PC-3 (cell line): ENCODE data around the gene FEM1C. TPM values are rescaled to one million over a fixed set of nuclear protein-coding genes. Genes with fewer than 3 reads are reported as not detected.

Source experiments
- ATAC-seq: fragments of 200-7000 bp; cut with Tn5 transposase; 2 replicates; pipeline ENCODE4 v1.9.1; 2020; ENCODE audit warnings: mild to moderate bottlenecking, moderate library complexity
- Bru-seq: library from RNA; stranded (reverse); fragments of 400-500 nt; gene quantifications from one replicate; lab custom pipeline; 2021; lab: Mats Ljungman, UMichigan
- BruChase-seq, 2 experiments: library from RNA; stranded (reverse); fragments of 400-500 nt; gene quantifications; one replicate each; lab custom pipeline; 2021; lab: Mats Ljungman, UMichigan
- BruUV-seq: library from RNA; stranded (reverse); fragments of 400-500 nt; replicated peaks from 2 replicates; lab custom pipeline; 2021; lab: Mats Ljungman, UMichigan
- CTCF ChIA-PET: fragments of 300-600 bp; sonication (Branson Sonifier 250); formaldehyde crosslinking; loops from one replicate; lab custom pipeline; 2022; ENCODE audit warnings: antibody characterized with exemption; lab: Charles Lee
- POLR2A ChIA-PET: fragments of 300-600 bp; sonication (Branson Sonifier 250); formaldehyde crosslinking; loops from one replicate; lab custom pipeline; 2022; ENCODE audit warnings: antibody characterized with exemption; ENCODE audit not compliant: unreplicated experiment; lab: Charles Lee
- DNase-seq: peaks from one replicate; pipeline ENCODE4 v3.0.0-alpha.2; 2015
- H2AFZ ChIP-seq: fragments of 300-600 bp; sonication (generic); 2 replicates; pipeline ENCODE4 v1.6.0; 2016; ENCODE audit warnings: antibody characterized with exemption, low read length
- H3F3A ChIP-seq: fragments of 300-600 bp; sonication (generic); one replicate; pipeline ENCODE4 v1.6.0; 2017; ENCODE audit warnings: antibody characterized with exemption, low read length, control low read depth, mild to moderate bottlenecking; ENCODE audit not compliant: unreplicated experiment
- H3K27ac ChIP-seq: fragments of 300-600 bp; sonication (generic); 2 replicates; pipeline ENCODE4 v1.5.1; 2016; ENCODE audit warnings: mild to moderate bottlenecking, low read length
- H3K27me3 ChIP-seq: fragments of 300-600 bp; sonication (generic); 2 replicates; pipeline ENCODE4 v1.6.1; 2016; ENCODE audit warnings: low read length, mixed read lengths
- H3K36me3 ChIP-seq: fragments of 300-600 bp; sonication (generic); 2 replicates; pipeline ENCODE4 v1.6.1; 2016; ENCODE audit warnings: low read depth, mixed run types, low read length, mixed read lengths
- H3K4me1 ChIP-seq: fragments of 300-600 bp; sonication (generic); 2 replicates; pipeline ENCODE4 v1.5.1; 2016; ENCODE audit warnings: low read length; ENCODE audit not compliant: insufficient read depth
- H3K4me2 ChIP-seq: fragments of 300-600 bp; sonication (generic); 2 replicates; pipeline ENCODE4 v1.6.0; 2016; ENCODE audit warnings: low read length
- H3K4me3 ChIP-seq: fragments of 300-600 bp; sonication (generic); 2 replicates; pipeline ENCODE4 v1.5.1; 2016; ENCODE audit warnings: mild to moderate bottlenecking, low read length, mixed read lengths
- H3K79me2 ChIP-seq: fragments of 300-600 bp; sonication (generic); 2 replicates; pipeline ENCODE4 v1.6.1; 2017; ENCODE audit warnings: low read length, mixed read lengths
- H3K9ac ChIP-seq: fragments of 300-600 bp; sonication (generic); 2 replicates; pipeline ENCODE4 v1.6.0; 2016; ENCODE audit warnings: mild to moderate bottlenecking, low read length
- H3K9me2 ChIP-seq: fragments of 300-600 bp; sonication (generic); replicated peaks from 2 replicates; pipeline ENCODE4 v1.6.1; 2016; ENCODE audit warnings: mixed run types, low read length, mixed read lengths
- H3K9me3 ChIP-seq: fragments of 300-600 bp; sonication (generic); 2 replicates; pipeline ENCODE4 v1.6.1; 2016; ENCODE audit warnings: low read length, mixed read lengths
- H4K20me1 ChIP-seq: fragments of 300-600 bp; sonication (generic); 2 replicates; pipeline ENCODE4 v1.6.1; 2016; ENCODE audit warnings: low read length, mixed read lengths
- EZH2 ChIP-seq: fragments of 300-600 bp; sonication (generic); IDR thresholded peaks from one replicate; pipeline ENCODE4 v1.6.1; 2017; ENCODE audit warnings: antibody characterized with exemption, mild to moderate bottlenecking, low read length; ENCODE audit not compliant: unreplicated experiment
- EZH2phosphoT487 ChIP-seq: fragments of 300-600 bp; sonication (generic); IDR thresholded peaks from 2 replicates; pipeline ENCODE4 v1.6.1; 2018; ENCODE audit warnings: mild to moderate bottlenecking, antibody characterized with exemption, low read length, borderline replicate concordance
- intact Hi-C: fragments of 100-400 bp; cut with micrococcal nuclease; formaldehyde crosslinking; loops from 2 replicates; pipeline ENCODE4 v1.9.0; 2023
- long read RNA-seq: library from polyadenylated mRNA; unstranded; transcript quantifications from one replicate; pipeline ENCODE4 v2.0.0, GENCODE V29; 2021; ENCODE audit not compliant: unreplicated experiment
- total RNA-seq: library from RNA; depleted of rRNA; stranded (reverse); fragments of >200 nt; gene quantifications from 2 replicates; pipeline ENCODE4 v1.2.3, GENCODE V29; 2014; rRNA removed
- TF ChIP-seq, protein P1 (sequence below): fragments of 300-600 bp; sonication (generic); conservative IDR thresholded peaks from 2 replicates; pipeline ENCODE4 v1.5.1; 2017; ENCODE audit warnings: antibody characterized with exemption, low read depth, mild to moderate bottlenecking, low read length

Gene FEM1C
- 8.4 and 9.1 TPM in 2 replicates for total RNA-seq
- Bru-seq, nascent RNA, result percentile 97 among the genes with signal in this experiment
- BruChase-seq, experiment 1, labeled RNA remaining after a 6-hour chase, result percentile 85 among the genes with signal in this experiment
- percentile 97 among the genes with signal in this experiment for BruChase-seq, experiment 2, labeled RNA remaining after a 2-hour chase
- long read RNA-seq, full-length matches to known transcripts, result 31 of 39 reads
- long read RNA-seq, partial matches to known transcripts, result 6 of 39 reads
- long read RNA-seq, other reads (novel, unspliced or antisense), result 2 of 39 reads

GRCh38 chr5:115544436-115545350, at the start of gene FEM1C:
Gene FEM1C (minus strand): TSS chr5:115544775. CDS start chr5:115543493, 1,282 bp downstream.
- H3K9me2 ChIP-seq, result no peaks in the 10 kb centered on the region
- H3K79me2 ChIP-seq, result peaks cover 48% of the 10 kb centered on the region
- ATAC-seq (peak; percentile 95), DNase-seq (peak; percentile 95)
- H3F3A ChIP-seq, result no peaks in the 10 kb centered on the region
- intact Hi-C loops, result loop anchor here (1.0 to 5.0 kb wide), 5 partner anchors 34 to 167 kb away; no protein-coding TSS in a partner anchor
- BruUV-seq, result no TSS peak
- H3K27ac ChIP-seq, result peak within 1 kb of the TSS; percentile 69
- ChIA-PET POLR2A (interaction anchor here (0.6 to 0.7 kb wide), 8 partner anchors 12 to 173 kb away, joined by 3 to 4 read pairs (median 3); no protein-coding TSS in a partner anchor), CTCF (interaction anchor here (0.6 kb wide), 1 partner anchor 30 kb away, joined by 8 read pairs; no protein-coding TSS in a partner anchor)
- H3K4me2 ChIP-seq, result peak within 1 kb of the TSS; percentile 94
- H3K36me3 ChIP-seq, result peaks cover 36% of the 10 kb centered on the region
- H4K20me1 ChIP-seq, result peaks cover 39% of the 10 kb centered on the region
- H3K9ac ChIP-seq, result peak within 1 kb of the TSS; percentile 93
- peak within 1 kb of the TSS; percentile 93 for H2AFZ ChIP-seq
- no peak for TF ChIP-seq EZH2phosphoT487
- no peak for TF ChIP-seq EZH2
- TF ChIP-seq, protein P1, sequence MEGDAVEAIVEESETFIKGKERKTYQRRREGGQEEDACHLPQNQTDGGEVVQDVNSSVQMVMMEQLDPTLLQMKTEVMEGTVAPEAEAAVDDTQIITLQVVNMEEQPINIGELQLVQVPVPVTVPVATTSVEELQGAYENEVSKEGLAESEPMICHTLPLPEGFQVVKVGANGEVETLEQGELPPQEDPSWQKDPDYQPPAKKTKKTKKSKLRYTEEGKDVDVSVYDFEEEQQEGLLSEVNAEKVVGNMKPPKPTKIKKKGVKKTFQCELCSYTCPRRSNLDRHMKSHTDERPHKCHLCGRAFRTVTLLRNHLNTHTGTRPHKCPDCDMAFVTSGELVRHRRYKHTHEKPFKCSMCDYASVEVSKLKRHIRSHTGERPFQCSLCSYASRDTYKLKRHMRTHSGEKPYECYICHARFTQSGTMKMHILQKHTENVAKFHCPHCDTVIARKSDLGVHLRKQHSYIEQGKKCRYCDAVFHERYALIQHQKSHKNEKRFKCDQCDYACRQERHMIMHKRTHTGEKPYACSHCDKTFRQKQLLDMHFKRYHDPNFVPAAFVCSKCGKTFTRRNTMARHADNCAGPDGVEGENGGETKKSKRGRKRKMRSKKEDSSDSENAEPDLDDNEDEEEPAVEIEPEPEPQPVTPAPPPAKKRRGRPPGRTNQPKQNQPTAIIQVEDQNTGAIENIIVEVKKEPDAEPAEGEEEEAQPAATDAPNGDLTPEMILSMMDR, result no peak
- H3K4me3 ChIP-seq, result peak within 1 kb of the TSS; percentile 79
- H3K27me3 ChIP-seq, result no peaks in the 10 kb centered on the region
- peaks cover 16% of the 10 kb centered on the region; the same call in 1 of the 2 replicates for H3K4me1 ChIP-seq
- peaks cover 6% of the 10 kb centered on the region; the same call in 1 of the 2 replicates for H3K9me3 ChIP-seq

DNA sequence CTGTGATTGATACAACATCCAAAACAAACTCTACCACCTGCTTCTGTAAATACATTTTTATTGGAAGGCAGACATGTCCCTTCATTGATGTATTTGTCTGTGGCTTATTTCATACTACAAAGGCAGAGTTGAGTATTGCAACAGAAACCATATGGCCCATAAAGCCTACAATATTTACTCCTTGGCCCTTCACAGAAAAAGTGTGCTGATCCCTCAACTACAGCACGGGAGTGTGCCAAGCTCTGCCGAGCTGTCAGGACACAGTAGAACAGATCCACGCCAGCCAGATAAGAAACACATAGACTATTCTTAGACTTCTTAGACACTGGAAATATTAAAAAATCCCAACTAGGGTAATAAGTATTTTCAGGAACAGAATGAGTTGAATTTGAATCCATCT, 44.5 kb upstream of the FEM1C start:
- no peaks in the 10 kb centered on the region for H3K9me2 ChIP-seq
- H3K27me3 ChIP-seq, result no peaks in the 10 kb centered on the region
- H3K9ac ChIP-seq, result no peak overlapping the region
- no peak overlapping the region for H3K4me3 ChIP-seq
- TF ChIP-seq EZH2phosphoT487, result no peak
- TF ChIP-seq, protein P1, result no peak
- TF ChIP-seq EZH2, result no peak
- no peaks in the 10 kb centered on the region for H3K9me3 ChIP-seq
- H3K4me2 ChIP-seq, result no peak overlapping the region
- H3F3A ChIP-seq, result no peaks in the 10 kb centered on the region
- no TSS peak for BruUV-seq
- DNase-seq, result no peak
- ATAC-seq, result no peak
- no peak overlapping the region for H2AFZ ChIP-seq
- H4K20me1 ChIP-seq, result no peaks in the 10 kb centered on the region
- no peaks in the 10 kb centered on the region for H3K36me3 ChIP-seq
- no peaks in the 10 kb centered on the region for H3K79me2 ChIP-seq
- no peak overlapping the region for H3K27ac ChIP-seq
- H3K4me1 ChIP-seq, result peaks cover 6% of the 10 kb centered on the region; the same call in 1 of the 2 replicates
- CTCF ChIA-PET, result interaction anchor here (0.6 kb wide), 1 partner anchor 231 kb away, joined by 3 read pairs; no protein-coding TSS in a partner anchor
- intact Hi-C loops, result no loop called here
- POLR2A ChIA-PET, result no interaction called here
